HFFc6 (cell line): ENCODE data around the gene NPY4R2. TPM values are rescaled to one million over a fixed set of nuclear protein-coding genes. Genes with fewer than 3 reads are reported as not detected.
"Not testable (repeated sequence)": the region's sequence is repeated elsewhere in the genome, so short reads cannot be mapped to it uniquely, and the experiment has no call there.

Source experiments
- DNase-seq: peaks from one replicate; pipeline ENCODE4 v3.0.0-alpha.2; 2018
- H3K27ac Mint-ChIP-seq: 2 replicates; pipeline ENCODE4 v1.8.0; 2020; ENCODE audit warnings: mild to moderate bottlenecking, mixed read lengths
- H3K27me3 Mint-ChIP-seq: 2 replicates; pipeline ENCODE4 v1.8.0; 2021; ENCODE audit warnings: mild to moderate bottlenecking, moderate library complexity, mixed read lengths; ENCODE audit not compliant: insufficient read depth
- H3K36me3 Mint-ChIP-seq: 2 replicates; pipeline ENCODE4 v1.8.0; 2021; ENCODE audit warnings: low read depth, mixed read lengths
- H3K4me1 Mint-ChIP-seq: 2 replicates; pipeline ENCODE4 v1.8.0; 2020; ENCODE audit warnings: low read depth, mixed read lengths
- H3K4me3 Mint-ChIP-seq: 2 replicates; pipeline ENCODE4 v1.8.0; 2020; ENCODE audit warnings: mild to moderate bottlenecking, moderate library complexity, mixed read lengths
- H3K9me3 Mint-ChIP-seq: 2 replicates; pipeline ENCODE4 v1.8.0; 2020; ENCODE audit warnings: mild to moderate bottlenecking, mixed read lengths
- total RNA-seq, 6 experiments: library from RNA; stranded (reverse); fragmentation: NEBNext Ultra II Directional; extraction: Animal tissue kit (Norgen Biotek cat#: 25700); gene quantifications; 2 replicates in 1 of 6; 3 replicates in 5 of 6; pipeline ENCODE4 v1.2.3, GENCODE V29; 2021

NPY4R2 gene
- total RNA-seq, 6 experiments from 2014 or later: 0.20 to 0.36 TPM; not detected in 4

- H3K27me3 Mint-ChIP-seq, H3K36me3 Mint-ChIP-seq, H3K4me1 Mint-ChIP-seq, H3K9me3 Mint-ChIP-seq, H3K27ac Mint-ChIP-seq, DNase-seq, H3K4me3 Mint-ChIP-seq: not testable (repeated sequence)
Measured at GRCh38 chr10:47942351-47943019, 24.0 kb downstream of the NPY4R2 start.

- not testable (repeated sequence) for DNase-seq, H3K4me3 Mint-ChIP-seq, H3K36me3 Mint-ChIP-seq, H3K9me3 Mint-ChIP-seq, H3K27me3 Mint-ChIP-seq, H3K4me1 Mint-ChIP-seq, H3K27ac Mint-ChIP-seq
Measured at GRCh38 chr10:47943328-47943727, 24.9 kb downstream of the NPY4R2 start.

DNA sequence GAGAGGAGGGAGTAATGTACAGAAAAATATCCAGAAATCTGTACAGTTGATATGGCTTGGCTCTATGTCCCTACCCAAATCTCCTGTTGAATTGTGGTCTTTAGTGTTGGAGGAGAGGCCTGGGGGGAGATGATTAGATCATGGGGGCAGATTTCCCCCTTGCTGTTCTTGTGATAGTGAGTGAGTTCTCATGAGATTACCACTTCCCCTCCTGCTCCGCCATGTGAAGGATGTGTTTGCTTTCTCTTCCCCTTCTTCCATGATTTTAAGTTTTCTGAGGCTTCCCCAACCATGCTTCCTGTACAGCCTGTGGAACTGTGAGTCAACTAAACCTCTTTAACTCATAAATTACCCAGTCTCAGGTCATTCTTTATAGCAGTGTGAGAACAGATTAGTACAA is 29.0 kb downstream of the NPY4R2 start:
- not testable (repeated sequence) for H3K27ac Mint-ChIP-seq, H3K9me3 Mint-ChIP-seq, H3K4me1 Mint-ChIP-seq, H3K27me3 Mint-ChIP-seq, H3K4me3 Mint-ChIP-seq, DNase-seq, H3K36me3 Mint-ChIP-seq

DNA sequence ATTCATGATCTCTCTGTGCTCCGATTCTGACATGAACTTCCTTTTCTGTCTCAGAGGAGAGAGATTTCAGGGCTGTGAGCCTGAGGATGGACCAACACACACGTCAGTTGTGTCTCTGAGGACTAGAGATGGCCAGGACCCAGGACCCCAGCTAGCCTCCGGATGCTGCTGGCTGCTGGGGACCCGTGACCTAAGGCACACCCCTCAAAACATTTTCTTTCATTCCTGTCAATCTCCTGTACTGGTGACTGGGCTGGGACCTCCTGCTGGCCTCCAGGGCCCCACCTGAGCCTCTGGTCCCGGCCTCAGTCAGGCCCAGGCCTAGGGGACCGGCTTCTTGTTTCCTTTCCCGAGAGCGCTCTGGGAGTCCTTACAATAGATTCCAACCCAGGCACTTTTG is 38.7 kb downstream of the NPY4R2 start:
- not testable (repeated sequence) for DNase-seq, H3K27ac Mint-ChIP-seq, H3K36me3 Mint-ChIP-seq, H3K9me3 Mint-ChIP-seq, H3K27me3 Mint-ChIP-seq, H3K4me1 Mint-ChIP-seq, H3K4me3 Mint-ChIP-seq

DNA sequence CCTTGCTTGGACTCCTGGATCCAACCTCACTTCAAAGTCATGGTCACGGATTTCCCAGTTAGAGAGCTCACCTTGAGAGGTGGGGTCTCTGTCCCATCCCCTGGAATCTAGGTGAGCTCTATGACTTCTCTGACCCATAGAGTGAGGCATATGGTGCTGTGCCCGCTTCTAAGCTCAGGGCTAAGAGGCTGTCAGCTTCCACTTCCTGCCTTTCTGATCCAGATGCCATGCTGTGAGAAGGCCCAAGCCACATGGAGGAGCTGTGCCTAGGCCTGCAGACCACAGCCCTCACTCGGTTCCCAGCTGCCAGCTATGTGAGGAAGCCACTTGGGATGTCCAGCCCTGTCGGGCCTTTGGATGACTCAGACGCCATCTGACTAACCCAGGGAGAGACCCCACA is 41.2 kb downstream of the NPY4R2 start:
- H3K9me3 Mint-ChIP-seq, H3K27ac Mint-ChIP-seq, DNase-seq, H3K27me3 Mint-ChIP-seq, H3K4me3 Mint-ChIP-seq, H3K36me3 Mint-ChIP-seq, H3K4me1 Mint-ChIP-seq: not testable (repeated sequence)

- not testable (repeated sequence) for H3K36me3 Mint-ChIP-seq, H3K4me3 Mint-ChIP-seq, DNase-seq, H3K27ac Mint-ChIP-seq, H3K4me1 Mint-ChIP-seq, H3K27me3 Mint-ChIP-seq, H3K9me3 Mint-ChIP-seq
Measured at GRCh38 chr10:47960699-47961098, 42.2 kb downstream of the NPY4R2 start.

GRCh38 chr10:47962785-47963184 is 44.3 kb downstream of the NPY4R2 start:
- not testable (repeated sequence) for H3K4me3 Mint-ChIP-seq, H3K9me3 Mint-ChIP-seq, H3K36me3 Mint-ChIP-seq, H3K4me1 Mint-ChIP-seq, H3K27me3 Mint-ChIP-seq, H3K27ac Mint-ChIP-seq, DNase-seq

DNA sequence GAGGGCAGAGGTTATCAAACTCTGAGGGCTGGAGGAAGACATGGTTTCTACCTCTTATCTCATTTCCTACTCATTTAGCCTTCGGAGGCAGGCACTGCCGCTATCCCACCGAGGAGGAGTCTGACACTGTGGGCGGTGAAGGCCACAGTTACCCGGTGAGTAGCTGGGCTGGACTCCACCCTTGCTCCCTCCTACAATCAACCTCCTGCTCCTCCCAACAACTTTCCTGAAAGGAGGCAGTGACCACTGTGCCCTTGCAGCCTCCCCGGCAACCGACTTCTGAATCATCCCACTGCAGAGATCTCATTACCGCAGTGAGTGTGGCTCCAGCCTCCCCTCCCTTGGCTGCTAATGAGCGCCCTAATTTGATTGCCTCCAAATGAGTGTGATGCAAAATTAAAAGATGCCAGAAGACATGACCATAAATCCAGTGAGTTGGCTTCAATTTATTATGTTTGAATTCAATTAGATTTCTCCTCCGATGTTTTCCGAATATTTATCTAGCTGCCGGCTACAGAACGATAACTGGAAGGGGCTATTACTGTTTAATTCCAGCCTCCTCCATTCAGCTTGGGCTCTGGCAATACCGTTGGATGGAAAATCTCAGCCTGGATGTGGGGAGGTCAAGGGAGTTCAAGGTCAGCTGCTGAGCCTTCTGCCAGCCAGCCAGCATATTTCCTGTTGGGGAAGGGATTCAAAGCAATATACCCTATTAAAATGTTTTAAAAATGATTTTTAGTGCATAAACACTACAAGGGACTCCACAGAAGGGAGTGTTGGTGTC is 46.0 kb downstream of the NPY4R2 start:
- not testable (repeated sequence) for H3K4me1 Mint-ChIP-seq, H3K27ac Mint-ChIP-seq, H3K27me3 Mint-ChIP-seq, H3K4me3 Mint-ChIP-seq, H3K9me3 Mint-ChIP-seq, H3K36me3 Mint-ChIP-seq, DNase-seq

- H3K36me3 Mint-ChIP-seq, H3K27ac Mint-ChIP-seq, H3K27me3 Mint-ChIP-seq, H3K4me3 Mint-ChIP-seq, H3K4me1 Mint-ChIP-seq, H3K9me3 Mint-ChIP-seq, DNase-seq: not testable (repeated sequence)
Measured at GRCh38 chr10:47968988-47969387, 50.5 kb downstream of the NPY4R2 start.

DNA sequence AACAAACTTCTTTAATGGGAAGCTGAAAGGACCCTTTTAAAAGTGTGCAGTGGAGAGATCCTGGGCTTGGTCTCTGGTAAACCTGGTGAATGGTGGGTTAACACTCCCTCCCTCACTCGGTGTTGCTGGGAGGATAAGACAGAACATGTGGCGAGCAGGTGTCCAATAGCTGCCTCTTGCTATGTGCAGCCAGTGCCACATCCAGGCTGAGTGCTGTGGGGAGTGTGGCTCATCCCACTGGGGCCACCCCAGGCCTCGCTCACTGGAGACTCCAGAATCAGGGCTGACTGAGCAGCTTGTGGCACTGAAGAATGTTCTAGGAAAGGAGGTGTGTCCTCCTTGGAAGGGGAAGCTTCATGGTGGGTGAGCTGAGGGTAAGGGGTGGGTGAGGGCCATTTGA is 51.6 kb downstream of the NPY4R2 start:
- not testable (repeated sequence) for H3K9me3 Mint-ChIP-seq, H3K4me1 Mint-ChIP-seq, DNase-seq, H3K27ac Mint-ChIP-seq, H3K36me3 Mint-ChIP-seq, H3K27me3 Mint-ChIP-seq, H3K4me3 Mint-ChIP-seq

- not testable (repeated sequence) for H3K27me3 Mint-ChIP-seq, H3K36me3 Mint-ChIP-seq, H3K27ac Mint-ChIP-seq, DNase-seq, H3K4me1 Mint-ChIP-seq, H3K9me3 Mint-ChIP-seq, H3K4me3 Mint-ChIP-seq
Measured at GRCh38 chr10:47971598-47971997, 53.1 kb downstream of the NPY4R2 start.

DNA sequence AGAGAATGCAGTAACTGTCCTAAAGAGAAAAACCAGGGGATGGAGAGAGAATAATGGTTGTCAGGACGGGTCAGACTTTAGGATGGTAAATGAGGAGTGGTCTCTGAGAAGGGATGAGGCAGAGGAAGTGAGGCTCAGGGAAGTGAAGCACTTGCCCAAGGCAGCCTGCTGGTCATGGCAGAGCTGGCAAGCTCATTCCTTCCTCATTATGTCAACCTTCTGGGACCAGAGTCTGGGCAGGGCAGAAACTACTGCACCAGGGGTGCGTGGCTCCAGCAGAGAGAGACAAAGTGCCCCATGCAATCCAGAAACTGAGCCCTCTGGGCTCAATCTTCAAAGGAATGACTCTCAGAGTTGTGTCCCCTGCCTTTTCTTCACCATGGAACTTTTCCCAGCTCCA is 53.6 kb downstream of the NPY4R2 start:
- not testable (repeated sequence) for H3K27me3 Mint-ChIP-seq, H3K27ac Mint-ChIP-seq, H3K9me3 Mint-ChIP-seq, DNase-seq, H3K4me1 Mint-ChIP-seq, H3K4me3 Mint-ChIP-seq, H3K36me3 Mint-ChIP-seq
